GM13977 (cell line): Measurements from ENCODE around the gene ACSBG1.

Experiments
- DNase-seq: peaks from one replicate; pipeline ENCODE4 v3.0.0; 2012; ENCODE audit warnings: low spot score
- CTCF ChIP-seq: IDR thresholded peaks from 2 replicates; pipeline ENCODE4 v1.5.1; 2012; ENCODE audit warnings: mild to moderate bottlenecking, control low read depth; ENCODE audit not compliant: insufficient read depth; ENCODE audit errors: extremely low read depth, missing control alignments
- in situ Hi-C: fragments of 300-500 bp; cut with MboI; formaldehyde crosslinking; loops from one replicate; pipeline ENCODE4 v1.12.0; 2022; ENCODE audit warnings: low sequenced_read_pairs, low pct_unique_long_range_greater_than_20kb, mixed read lengths, inconsistent platforms; ENCODE audit not compliant: unreplicated experiment

The ACSBG1 gene

GRCh38 chr15:78129751-78130287, 104.5 kb downstream of the ACSBG1 start:
- in situ Hi-C loops: loop anchor here (5.0 kb wide), 1 partner anchor 67 kb away; no protein-coding TSS in a partner anchor
- no peak for TF ChIP-seq CTCF
- no peak for DNase-seq

- DNase-seq: no peak
- in situ Hi-C loops: no loop called here
- TF ChIP-seq CTCF: no peak
Observed at GRCh38 chr15:78129077-78129750, 105.2 kb downstream of the ACSBG1 start.

GRCh38 chr15:78127882-78128281, 106.5 kb downstream of the ACSBG1 start:
- TF ChIP-seq CTCF: no peak
- DNase-seq: no peak
- in situ Hi-C loops: no loop called here

GRCh38 chr15:78125267-78125666, 109.1 kb downstream of the ACSBG1 start:
- in situ Hi-C loops: no loop called here
- no peak for DNase-seq
- no peak for TF ChIP-seq CTCF

- no peak for TF ChIP-seq CTCF
- DNase-seq: no peak
- in situ Hi-C loops: no loop called here
Observed at GRCh38 chr15:78120523-78120922, 113.8 kb downstream of the ACSBG1 start.
